ENCODE measurements around the gene SNORC.

The SNORC gene

GRCh38 chr2:232882505-232883115 is 12.5 kb downstream of the SNORC start:
- no peak for DNase-seq (ENCODE audit: low spot score)

- DNase-seq (ENCODE audit: low spot score): no peak
These were observed 13.2 kb downstream of the SNORC start for GRCh38 chr2:232883116-232883721.

GRCh38 chr2:232884001-232884421 is 13.9 kb downstream of the SNORC start:
- no peak for DNase-seq (ENCODE audit: low spot score)

GRCh38 chr2:232884549-232885263 is 14.6 kb downstream of the SNORC start:
- DNase-seq (ENCODE audit: low spot score): no peak

GRCh38 chr2:232885264-232885961 is 15.3 kb downstream of the SNORC start:
- no peak for DNase-seq (ENCODE audit: low spot score)

GRCh38 chr2:232886176-232886575 is 16.1 kb downstream of the SNORC start:
- DNase-seq (ENCODE audit: low spot score): no peak

GRCh38 chr2:232886632-232887031 is 16.6 kb downstream of the SNORC start:
- no peak for DNase-seq (ENCODE audit: low spot score)

GRCh38 chr2:232887171-232887850 is 17.2 kb downstream of the SNORC start:
- DNase-seq (ENCODE audit: low spot score): no peak

- DNase-seq (ENCODE audit: low spot score): no peak
These were observed 18.2 kb downstream of the SNORC start for GRCh38 chr2:232888099-232888836.

- DNase-seq (ENCODE audit: low spot score): no peak
These were observed 18.9 kb downstream of the SNORC start for GRCh38 chr2:232888839-232889529.

- no peak for DNase-seq (ENCODE audit: low spot score)
These were observed 19.9 kb downstream of the SNORC start for GRCh38 chr2:232889876-232890401.

GRCh38 chr2:232890536-232890895 is 20.5 kb downstream of the SNORC start:
- no peak for DNase-seq (ENCODE audit: low spot score)

- DNase-seq (ENCODE audit: low spot score): peak; percentile 38
These were observed 21.0 kb downstream of the SNORC start for GRCh38 chr2:232890896-232891601.

GRCh38 chr2:232891621-232892071 is 21.6 kb downstream of the SNORC start:
- no peak for DNase-seq (ENCODE audit: low spot score)

- DNase-seq (ENCODE audit: low spot score): no peak
These were observed 22.2 kb downstream of the SNORC start for GRCh38 chr2:232892221-232892620.

GRCh38 chr2:232892843-232893242 is 22.8 kb downstream of the SNORC start:
- DNase-seq (ENCODE audit: low spot score): no peak

GRCh38 chr2:232893834-232894233 is 23.8 kb downstream of the SNORC start:
- no peak for DNase-seq (ENCODE audit: low spot score)

GRCh38 chr2:232894251-232894650 is 24.2 kb downstream of the SNORC start:
- no peak for DNase-seq (ENCODE audit: low spot score)

- DNase-seq (ENCODE audit: low spot score): no peak
These were observed 24.7 kb downstream of the SNORC start for GRCh38 chr2:232894746-232895145.

All from SK-N-DZ (cell line).